Right lung (tissue), 5 donors: ENCODE results near the gene CCNK. TPM values are rescaled to one million over a fixed set of nuclear protein-coding genes. Genes with fewer than 3 reads are reported as not detected.

ENCODE experiments used
- DNase-seq, 2 donors: peaks; one replicate each; pipeline ENCODE4 v3.0.0-alpha.2; 2013
- polyA plus RNA-seq, 5 donors: library from polyadenylated mRNA; unstranded; fragments of 120-200 nt; gene quantifications; one replicate each; pipeline versions ENCODE4 v1.2.1 to v1.2.3, GENCODE V29; 2013; ENCODE audit warnings: inconsistent platforms in 1 of 5, low replicate concordance in 1 of 5; ENCODE audit not compliant: insufficient read length in 5 of 5, insufficient read depth in 1 of 5

The CCNK gene
- polyA plus RNA-seq, 5 donors, result 38.0 to 48.6 (median 43.6) TPM

GRCh38 chr14:99519347-99519881 is 38.2 kb downstream of the CCNK start:
- DNase-seq, result no peak

- no peak for DNase-seq
Observed at GRCh38 chr14:99519931-99520421, 38.8 kb downstream of the CCNK start.

- no peak for DNase-seq
Observed at GRCh38 chr14:99520571-99521081, 39.4 kb downstream of the CCNK start.

GRCh38 chr14:99521176-99522024 is 40.2 kb downstream of the CCNK start:
- DNase-seq, result no peak

GRCh38 chr14:99522025-99522401 is 40.8 kb downstream of the CCNK start:
- DNase-seq, result no peak

- no peak for DNase-seq
Observed at GRCh38 chr14:99522457-99522891, 41.3 kb downstream of the CCNK start.

- no peak for DNase-seq
Observed at GRCh38 chr14:99522934-99523703, 41.9 kb downstream of the CCNK start.

- DNase-seq, result no peak
Observed at GRCh38 chr14:99523704-99524055, 42.5 kb downstream of the CCNK start.

- DNase-seq, result no peak
Observed at GRCh38 chr14:99524091-99524661, 43.0 kb downstream of the CCNK start.

GRCh38 chr14:99524804-99525698 is 43.8 kb downstream of the CCNK start:
- DNase-seq, result no peak

- no peak for DNase-seq
Observed at GRCh38 chr14:99525699-99526080, 44.5 kb downstream of the CCNK start.

GRCh38 chr14:99527026-99527425 is 45.8 kb downstream of the CCNK start:
- no peak for DNase-seq

GRCh38 chr14:99527427-99528076 is 46.3 kb downstream of the CCNK start:
- no peak for DNase-seq

- DNase-seq, result no peak
Observed at GRCh38 chr14:99529899-99530298, 48.7 kb downstream of the CCNK start.

GRCh38 chr14:99530407-99531155 is 49.4 kb downstream of the CCNK start:
- DNase-seq, result no peak

- no peak for DNase-seq
Observed at GRCh38 chr14:99531251-99532096, 50.3 kb downstream of the CCNK start.

GRCh38 chr14:99532310-99532709 is 51.1 kb downstream of the CCNK start:
- DNase-seq, result no peak

GRCh38 chr14:99534333-99534732 is 53.1 kb downstream of the CCNK start:
- no peak for DNase-seq

GRCh38 chr14:99534863-99535262 is 53.7 kb downstream of the CCNK start:
- no peak for DNase-seq
